ENCODE results near the gene FAM167B.
A peak's percentile ranks its signal among the peaks of the same experiment; 100 is the strongest.

Gene FAM167B

DNA sequence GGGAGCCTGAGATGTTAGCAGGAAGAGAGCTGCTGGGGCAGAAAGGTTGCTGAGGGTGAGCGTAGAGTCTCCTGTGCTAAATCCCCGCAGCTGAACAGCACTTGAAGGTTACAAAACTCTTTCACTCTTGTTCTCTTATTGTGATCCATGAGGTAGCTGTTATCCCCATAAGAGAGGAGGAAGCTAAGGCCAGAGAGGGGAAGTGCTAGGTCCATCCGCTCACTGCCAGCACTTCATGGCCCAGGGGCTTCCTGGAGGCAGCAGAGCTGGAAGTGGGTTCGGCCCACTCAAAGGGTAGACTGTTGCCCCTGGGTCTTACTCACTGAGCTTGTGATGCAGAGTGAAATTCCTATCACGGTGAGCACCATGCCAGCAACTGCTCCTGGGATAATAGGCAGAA lies 30.5 kb upstream of the FAM167B start:
- no peak overlapping the region for H3K4me3 ChIP-seq (ENCODE audit: low read depth, low read length)
- DNase-seq (ENCODE audit: low read depth), result no peak

DNA sequence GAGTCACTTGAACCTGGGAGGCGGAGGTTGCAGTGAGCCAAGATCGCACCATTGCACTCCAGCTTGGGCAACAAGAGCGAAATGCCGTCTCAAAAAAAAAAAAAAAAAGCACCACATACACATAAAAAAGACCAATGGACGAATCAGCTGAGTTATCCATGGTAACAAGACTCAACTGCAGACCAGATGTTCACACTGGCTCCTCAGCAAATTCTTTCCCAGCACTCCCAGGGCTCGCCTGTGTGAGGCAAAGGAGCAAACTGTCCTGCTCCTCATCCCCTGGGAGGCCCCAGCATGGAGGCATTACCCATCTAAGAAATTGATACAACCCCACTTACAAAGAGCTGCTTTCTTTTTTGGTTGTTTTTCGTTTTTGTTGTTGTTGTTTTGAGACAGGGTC lies 28.0 kb upstream of the FAM167B start:
- no peak overlapping the region for H3K4me3 ChIP-seq (ENCODE audit: low read depth, low read length)
- TF ChIP-seq, protein P1, sequence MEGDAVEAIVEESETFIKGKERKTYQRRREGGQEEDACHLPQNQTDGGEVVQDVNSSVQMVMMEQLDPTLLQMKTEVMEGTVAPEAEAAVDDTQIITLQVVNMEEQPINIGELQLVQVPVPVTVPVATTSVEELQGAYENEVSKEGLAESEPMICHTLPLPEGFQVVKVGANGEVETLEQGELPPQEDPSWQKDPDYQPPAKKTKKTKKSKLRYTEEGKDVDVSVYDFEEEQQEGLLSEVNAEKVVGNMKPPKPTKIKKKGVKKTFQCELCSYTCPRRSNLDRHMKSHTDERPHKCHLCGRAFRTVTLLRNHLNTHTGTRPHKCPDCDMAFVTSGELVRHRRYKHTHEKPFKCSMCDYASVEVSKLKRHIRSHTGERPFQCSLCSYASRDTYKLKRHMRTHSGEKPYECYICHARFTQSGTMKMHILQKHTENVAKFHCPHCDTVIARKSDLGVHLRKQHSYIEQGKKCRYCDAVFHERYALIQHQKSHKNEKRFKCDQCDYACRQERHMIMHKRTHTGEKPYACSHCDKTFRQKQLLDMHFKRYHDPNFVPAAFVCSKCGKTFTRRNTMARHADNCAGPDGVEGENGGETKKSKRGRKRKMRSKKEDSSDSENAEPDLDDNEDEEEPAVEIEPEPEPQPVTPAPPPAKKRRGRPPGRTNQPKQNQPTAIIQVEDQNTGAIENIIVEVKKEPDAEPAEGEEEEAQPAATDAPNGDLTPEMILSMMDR (IDR thresholded peaks at IDR 0.05; ENCODE audit: control insufficient read depth, extremely low read depth, insufficient read depth), result no peak
- no peak for DNase-seq (ENCODE audit: low read depth)

More for the DNA sequence above, 30.5 kb upstream of the FAM167B start:
- TF ChIP-seq, protein P1 (IDR thresholded peaks at IDR 0.05; ENCODE audit: control insufficient read depth, extremely low read depth, insufficient read depth), result no peak

GRCh38 chr1:32220746-32221580 lies 26.1 kb upstream of the FAM167B start:
- no peak for DNase-seq (ENCODE audit: low read depth)

DNA sequence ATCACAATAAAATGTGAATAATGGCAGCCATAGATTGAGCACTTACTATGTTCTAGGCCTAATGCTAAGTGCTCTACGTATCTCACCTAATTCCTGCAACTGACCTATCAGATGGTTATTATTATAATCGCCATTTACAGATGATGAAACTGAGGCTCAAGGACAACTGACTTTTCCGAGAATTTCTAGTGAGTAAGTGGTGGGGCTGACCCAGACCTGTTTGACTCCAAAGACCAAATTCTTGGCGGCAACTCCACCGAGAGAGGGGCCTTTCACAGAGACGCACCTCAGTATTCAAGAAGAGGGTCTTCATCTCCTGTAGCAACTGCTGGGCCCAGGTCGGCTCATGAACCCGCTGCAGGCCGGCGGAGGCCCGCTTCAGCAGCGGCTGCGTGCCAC lies 25.4 kb upstream of the FAM167B start:
- peak overlapping the region; percentile 100 for H3K4me3 ChIP-seq (ENCODE audit: low read depth, low read length)
- DNase-seq (ENCODE audit: low read depth), result no peak
- TF ChIP-seq, protein P1 (IDR thresholded peaks at IDR 0.05; ENCODE audit: control insufficient read depth, extremely low read depth, insufficient read depth), result no peak

More at GRCh38 chr1:32220746-32221580, 26.1 kb upstream of the FAM167B start:
- TF ChIP-seq, protein P1 (IDR thresholded peaks at IDR 0.05; ENCODE audit: control insufficient read depth, extremely low read depth, insufficient read depth), result no peak
- peak overlapping the region; percentile 100 for H3K4me3 ChIP-seq (ENCODE audit: low read depth, low read length)

DNA sequence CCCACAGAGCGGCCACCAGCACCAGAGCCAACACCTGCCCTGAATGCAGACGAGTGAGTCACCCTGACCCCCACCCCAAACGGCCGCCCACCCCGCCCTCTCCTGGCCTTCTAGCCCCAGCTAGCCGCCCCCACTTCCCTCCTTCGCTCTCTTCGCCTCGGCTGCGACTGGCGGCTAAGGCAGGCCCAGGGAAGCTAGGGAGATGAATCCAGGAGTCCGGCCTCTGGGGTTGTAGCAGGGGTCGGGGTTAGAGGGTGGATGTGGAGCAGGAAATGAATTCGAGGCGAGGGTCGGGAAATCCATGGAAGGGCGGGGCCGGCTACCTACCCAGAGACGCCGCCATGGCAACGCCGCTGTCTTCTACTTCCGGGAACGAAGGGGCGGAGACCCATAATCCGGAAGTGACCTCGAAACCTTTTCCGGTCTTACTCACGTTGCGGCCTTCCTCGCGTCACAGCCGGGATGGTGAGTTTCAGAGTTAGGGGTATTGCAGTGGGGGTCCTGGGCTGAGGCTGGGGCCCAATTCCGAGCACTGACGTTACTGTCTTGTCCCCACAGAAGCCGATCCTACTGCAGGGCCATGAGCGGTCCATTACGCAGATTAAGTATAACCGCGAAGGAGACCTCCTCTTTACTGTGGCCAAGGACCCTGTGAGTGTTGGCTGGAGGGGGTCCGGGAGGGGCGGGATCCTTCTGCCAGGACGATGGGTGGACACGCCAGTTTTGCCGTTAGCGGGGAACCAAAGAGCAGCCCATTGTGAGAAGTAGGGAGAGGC lies 24.9 kb upstream of the FAM167B start, which contains the start of the genes EIF3I and TMEM234:
Gene EIF3I (plus strand): TSS at position 428 of the 776 bp plus-strand sequence. CDS start 35 bp downstream, at position 463.
Gene TMEM234 (minus strand): TSS at position 374 of the 776 bp plus-strand sequence. CDS start 31 bp downstream, at position 343.
- DNase-seq (ENCODE audit: low read depth), result peak; percentile 72
- H3K4me3 ChIP-seq (ENCODE audit: low read depth, low read length), result peak within 1 kb of the TSS; percentile 100
- TF ChIP-seq, protein P1 (IDR thresholded peaks at IDR 0.05; ENCODE audit: control insufficient read depth, extremely low read depth, insufficient read depth), result no peak

DNA sequence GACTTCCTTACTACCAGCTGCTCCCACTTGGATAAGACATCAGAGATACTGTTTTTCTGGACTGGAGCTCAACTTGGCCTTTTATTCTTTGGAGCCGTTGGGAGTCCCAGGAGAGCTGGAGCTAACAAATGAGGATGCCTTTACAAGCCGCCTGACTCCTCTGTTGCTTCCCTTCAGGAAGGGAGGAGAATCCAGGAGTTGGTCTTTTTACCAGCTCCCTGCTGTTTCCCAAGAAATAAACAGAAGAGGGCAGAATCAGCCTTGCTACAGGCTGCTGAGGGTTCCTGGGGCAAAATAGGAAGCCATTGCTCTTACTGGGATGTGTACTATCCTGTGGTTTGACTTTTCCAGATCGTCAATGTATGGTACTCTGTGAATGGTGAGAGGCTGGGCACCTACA lies 23.3 kb upstream of the FAM167B start:
- TF ChIP-seq, protein P1 (IDR thresholded peaks at IDR 0.05; ENCODE audit: control insufficient read depth, extremely low read depth, insufficient read depth), result peak; percentile 31; the same call in 1 of the 2 replicates
- DNase-seq (ENCODE audit: low read depth), result no peak
- peak overlapping the region; percentile 100 for H3K4me3 ChIP-seq (ENCODE audit: low read depth, low read length)
